Activated B cell treated with CpG ODN at 0.5 μM for 24 hours (primary cell): ENCODE data around the gene CNOT4. TPM values are rescaled to one million over a fixed set of nuclear protein-coding genes. Genes with fewer than 3 reads are reported as not detected.

Source experiments
- ATAC-seq: fragments of 200-7000 bp; cut with Tn5 transposase; one replicate; pipeline ENCODE4 v1.10.0; 2021; ENCODE audit warnings: low read depth, mild to moderate bottlenecking, moderate library complexity
- CTCF ChIA-PET: fragments of 350-600 bp; sonication (Branson Sonifier 250); formaldehyde crosslinking; loops from one replicate; lab custom pipeline; 2021; ENCODE audit warnings: antibody characterized with exemption; lab: Charles Lee
- POLR2A ChIA-PET: fragments of 350-600 bp; sonication (Branson Sonifier 250); formaldehyde crosslinking; loops from one replicate; lab custom pipeline; 2021; ENCODE audit warnings: antibody characterized with exemption; lab: Charles Lee
- DNase-seq: peaks from one replicate; pipeline ENCODE4 v3.0.0; 2022
- H3K27ac Mint-ChIP-seq: one replicate; pipeline ENCODE4 v1.8.0; 2020; ENCODE audit warnings: mixed read lengths
- H3K27me3 Mint-ChIP-seq: one replicate; pipeline ENCODE4 v1.8.0; 2021; ENCODE audit warnings: mixed read lengths
- H3K36me3 Mint-ChIP-seq: one replicate; pipeline ENCODE4 v1.8.0; 2021; ENCODE audit warnings: low read depth, mixed read lengths
- H3K4me1 Mint-ChIP-seq: one replicate; pipeline ENCODE4 v1.8.0; 2021; ENCODE audit warnings: mixed read lengths
- H3K4me3 Mint-ChIP-seq: one replicate; pipeline ENCODE4 v1.8.0; 2020; ENCODE audit warnings: mild to moderate bottlenecking, mixed read lengths
- H3K9me3 Mint-ChIP-seq: one replicate; pipeline ENCODE4 v1.8.0; 2020; ENCODE audit warnings: mixed read lengths
- intact Hi-C: fragments of 100-400 bp; cut with micrococcal nuclease; formaldehyde crosslinking; loops from one replicate; pipeline ENCODE4 v1.15.1; 2024
- total RNA-seq: library from RNA; stranded (reverse); gene quantifications from 2 replicates; pipeline ENCODE4 v1.2.3, GENCODE V29; 2022
- TF ChIP-seq, protein P1 (sequence below): fragments of 200-600 bp; IDR thresholded peaks from one replicate; pipeline ENCODE4 v1.8.0; 2022; ENCODE audit warnings: antibody characterized with exemption, mild to moderate bottlenecking

Gene CNOT4
- total RNA-seq, 1 donor from 2014 or later, result 36.8 TPM

DNA sequence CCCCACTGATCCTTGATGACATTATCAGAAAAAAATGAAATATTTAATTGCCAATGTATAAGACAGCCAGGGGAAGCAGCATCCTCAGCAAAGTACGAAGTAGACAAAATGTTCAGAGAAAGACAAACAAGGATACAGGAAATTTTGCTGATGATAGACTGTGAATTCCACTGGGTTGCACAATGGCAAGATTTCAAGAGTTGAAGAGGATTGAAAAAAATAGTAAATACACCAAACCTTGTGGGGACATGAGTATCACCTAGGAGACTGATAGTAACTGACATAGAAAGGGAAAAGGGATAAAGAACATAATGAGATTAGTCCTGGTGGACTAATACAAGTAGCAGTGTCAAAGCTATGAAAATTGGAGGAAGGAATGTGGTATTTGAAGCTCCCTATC, 16.5 kb downstream of the CNOT4 start:
- TF ChIP-seq, protein P1, sequence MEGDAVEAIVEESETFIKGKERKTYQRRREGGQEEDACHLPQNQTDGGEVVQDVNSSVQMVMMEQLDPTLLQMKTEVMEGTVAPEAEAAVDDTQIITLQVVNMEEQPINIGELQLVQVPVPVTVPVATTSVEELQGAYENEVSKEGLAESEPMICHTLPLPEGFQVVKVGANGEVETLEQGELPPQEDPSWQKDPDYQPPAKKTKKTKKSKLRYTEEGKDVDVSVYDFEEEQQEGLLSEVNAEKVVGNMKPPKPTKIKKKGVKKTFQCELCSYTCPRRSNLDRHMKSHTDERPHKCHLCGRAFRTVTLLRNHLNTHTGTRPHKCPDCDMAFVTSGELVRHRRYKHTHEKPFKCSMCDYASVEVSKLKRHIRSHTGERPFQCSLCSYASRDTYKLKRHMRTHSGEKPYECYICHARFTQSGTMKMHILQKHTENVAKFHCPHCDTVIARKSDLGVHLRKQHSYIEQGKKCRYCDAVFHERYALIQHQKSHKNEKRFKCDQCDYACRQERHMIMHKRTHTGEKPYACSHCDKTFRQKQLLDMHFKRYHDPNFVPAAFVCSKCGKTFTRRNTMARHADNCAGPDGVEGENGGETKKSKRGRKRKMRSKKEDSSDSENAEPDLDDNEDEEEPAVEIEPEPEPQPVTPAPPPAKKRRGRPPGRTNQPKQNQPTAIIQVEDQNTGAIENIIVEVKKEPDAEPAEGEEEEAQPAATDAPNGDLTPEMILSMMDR, result no peak
- Mint-ChIP-seq H3K36me3 (peaks cover 5% of the 10 kb centered on the region), H3K27ac (no peak overlapping the region), H3K4me3 (no peak overlapping the region), H3K4me1 (peaks cover 19% of the 10 kb centered on the region), H3K27me3 (no peaks in the 10 kb centered on the region), H3K9me3 (no peaks in the 10 kb centered on the region)
- ChIA-PET POLR2A (no interaction called here), CTCF (no interaction called here)
- intact Hi-C loops, result no loop called here
- ATAC-seq (no peak), DNase-seq (no peak)

DNA sequence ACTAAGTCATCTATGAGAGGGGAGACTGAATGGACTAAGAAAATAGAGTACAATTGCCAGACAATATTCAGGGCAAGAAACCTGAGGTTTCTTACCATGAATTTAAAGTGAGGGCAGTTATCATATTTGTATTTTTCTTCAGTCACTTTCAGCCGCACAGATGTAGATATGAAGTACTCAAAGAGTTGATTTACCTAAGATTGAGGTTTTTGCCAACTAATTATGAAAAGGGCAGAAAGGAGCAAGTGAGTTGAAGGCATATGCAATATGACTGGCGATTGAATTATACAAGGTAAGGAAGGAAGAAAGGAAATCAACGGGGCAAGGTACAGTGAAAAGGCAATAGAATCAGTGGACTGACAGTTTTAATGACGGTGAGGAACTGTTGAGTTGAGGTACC, 17.8 kb downstream of the CNOT4 start:
- H3K27me3 Mint-ChIP-seq, result no peaks in the 10 kb centered on the region
- POLR2A ChIA-PET, result no interaction called here
- H3K4me3 Mint-ChIP-seq, result no peak overlapping the region
- intact Hi-C loops, result no loop called here
- DNase-seq, result no peak
- ATAC-seq, result no peak
- TF ChIP-seq, protein P1, result no peak
- CTCF ChIA-PET, result no interaction called here
- H3K36me3 Mint-ChIP-seq, result peaks cover 5% of the 10 kb centered on the region
- peaks cover 13% of the 10 kb centered on the region for H3K4me1 Mint-ChIP-seq
- H3K27ac Mint-ChIP-seq, result no peak overlapping the region
- H3K9me3 Mint-ChIP-seq, result no peaks in the 10 kb centered on the region

DNA sequence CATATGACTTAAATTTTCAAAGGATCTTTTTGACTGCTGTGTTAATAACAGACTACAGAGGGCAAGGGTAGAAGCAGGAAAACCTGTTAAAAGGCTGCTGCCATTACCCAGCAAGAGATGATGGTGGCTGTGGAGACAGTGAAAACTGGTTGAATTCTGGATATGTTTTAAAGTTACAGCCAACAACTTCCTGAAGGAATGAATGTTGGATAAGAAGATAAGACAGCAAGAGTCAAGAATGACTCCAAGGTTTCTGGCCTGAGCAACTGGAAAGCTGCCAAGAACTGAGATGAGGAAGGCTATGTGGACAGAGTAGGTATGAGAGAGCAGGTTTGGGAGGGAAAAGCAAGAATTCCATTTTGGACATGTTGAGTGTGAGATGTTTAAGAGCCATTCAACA, 19.1 kb downstream of the CNOT4 start:
- no peak overlapping the region for H3K27ac Mint-ChIP-seq
- H3K9me3 Mint-ChIP-seq, result no peaks in the 10 kb centered on the region
- H3K36me3 Mint-ChIP-seq, result peaks cover 5% of the 10 kb centered on the region
- H3K4me3 Mint-ChIP-seq, result no peak overlapping the region
- H3K27me3 Mint-ChIP-seq, result no peaks in the 10 kb centered on the region
- TF ChIP-seq, protein P1, result no peak
- intact Hi-C loops, result loop anchor here (2.0 kb wide), 1 partner anchor 14 kb away; no protein-coding TSS in a partner anchor
- CTCF ChIA-PET, result no interaction called here
- DNase-seq (no peak), ATAC-seq (no peak)
- POLR2A ChIA-PET, result no interaction called here
- H3K4me1 Mint-ChIP-seq, result peaks cover 13% of the 10 kb centered on the region

DNA sequence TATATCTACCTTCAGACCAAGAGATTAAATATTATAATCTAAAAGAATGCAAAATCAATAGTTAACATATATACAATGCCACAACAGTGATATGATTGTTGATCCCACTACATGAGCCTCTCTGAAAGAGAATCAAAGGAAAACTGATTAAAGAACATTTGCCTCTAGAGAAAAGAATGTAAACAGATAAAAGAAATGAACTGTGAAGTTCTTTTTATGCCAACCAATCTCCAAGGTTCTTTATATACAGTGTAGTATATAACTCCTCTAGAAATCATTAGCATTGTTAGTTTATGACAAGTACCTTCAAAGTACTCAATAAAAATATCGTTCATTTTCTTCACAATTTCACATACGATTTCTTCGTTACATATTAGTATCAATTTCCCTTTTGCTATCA, 20.1 kb downstream of the CNOT4 start:
- no peaks in the 10 kb centered on the region for H3K9me3 Mint-ChIP-seq
- H3K4me3 Mint-ChIP-seq, result no peak overlapping the region
- peaks cover 14% of the 10 kb centered on the region for H3K4me1 Mint-ChIP-seq
- ChIA-PET POLR2A (no interaction called here), CTCF (no interaction called here)
- DNase-seq, result no peak
- intact Hi-C loops, result loop anchor here (2.0 kb wide), 1 partner anchor 13 kb away; no protein-coding TSS in a partner anchor
- no peaks in the 10 kb centered on the region for H3K27me3 Mint-ChIP-seq
- H3K36me3 Mint-ChIP-seq, result peaks cover 10% of the 10 kb centered on the region
- ATAC-seq, result no peak
- TF ChIP-seq, protein P1, result no peak
- H3K27ac Mint-ChIP-seq, result no peak overlapping the region

DNA sequence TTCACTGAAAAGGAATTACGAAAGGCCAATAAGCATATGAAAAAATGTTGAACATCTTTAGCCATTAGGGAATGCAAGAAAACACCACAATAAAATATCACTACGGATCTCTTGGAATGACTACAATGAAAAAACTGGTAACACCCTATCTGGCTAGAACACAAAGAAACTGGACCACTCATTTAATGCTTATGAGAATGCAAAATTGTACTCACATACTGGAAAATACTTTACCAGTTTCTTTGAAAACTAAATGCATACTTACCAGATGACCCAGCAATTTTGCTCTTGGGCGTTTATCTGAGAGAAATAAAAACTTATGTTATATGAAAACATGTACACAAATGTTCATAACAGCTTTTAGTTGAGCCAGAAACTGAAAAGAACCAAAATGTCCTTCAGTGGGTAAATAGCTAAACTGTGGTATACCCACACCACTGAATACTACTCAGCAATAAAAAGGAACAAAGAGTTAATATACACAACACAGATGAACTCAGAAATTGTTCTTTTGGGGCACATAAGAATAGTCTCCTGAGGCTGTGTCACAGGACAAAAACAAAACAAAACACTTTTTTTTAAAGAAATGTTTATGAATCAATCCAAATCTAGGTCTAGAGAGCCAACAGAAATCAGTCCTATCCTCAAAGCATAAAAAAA, 23.5 kb downstream of the CNOT4 start:
- CTCF ChIA-PET, result interaction anchor here (0.9 kb wide), 1 partner anchor 74 kb away, joined by 3 read pairs; no protein-coding TSS in a partner anchor
- intact Hi-C loops, result no loop called here
- Mint-ChIP-seq H3K9me3 (no peaks in the 10 kb centered on the region), H3K27ac (no peak overlapping the region), H3K27me3 (no peaks in the 10 kb centered on the region), H3K4me3 (no peak overlapping the region), H3K36me3 (peaks cover 22% of the 10 kb centered on the region), H3K4me1 (peaks cover 22% of the 10 kb centered on the region)
- ATAC-seq, result no peak
- TF ChIP-seq, protein P1, result no peak
- no peak for DNase-seq
- POLR2A ChIA-PET, result no interaction called here
